Adrenal gland (tissue), 12 donors: ENCODE measurements around the gene FHOD3. TPM values are rescaled to one million over a fixed set of nuclear protein-coding genes. Genes with fewer than 3 reads are reported as not detected.
A peak's percentile ranks its signal among the peaks of the same experiment; 100 is the strongest.

Source experiments
- DNase-seq, 7 donors: peaks; one replicate each; pipeline ENCODE4 v3.0.0-alpha.2; 2019 to 2020
- H3K27ac ChIP-seq, 5 donors: fragments of 200-600 bp; sonication (generic) in 4 of 5; 1 replicate in 3 of 5; 2 replicates in 2 of 5; pipeline versions ENCODE4 v1.5.1 to v1.8.0; 2016 to 2020; ENCODE audit warnings: mild to moderate bottlenecking in 1 of 5
- H3K27me3 ChIP-seq: fragments of 200-600 bp; 2 replicates; pipeline ENCODE4 v1.8.0; 2021
- H3K36me3 ChIP-seq, 2 donors: fragments of 200-600 bp; replicated peaks in 1 of 2; 1 replicate in 1 of 2; 2 replicates in 1 of 2; pipeline versions ENCODE4 v1.5.1 to v1.8.0; 2018 to 2022
- H3K4me1 ChIP-seq, 2 donors: fragments of 200-600 bp; replicated peaks in 1 of 2; 1 replicate in 1 of 2; 2 replicates in 1 of 2; pipeline versions ENCODE4 v1.5.1 to v1.8.0; 2018 to 2021
- H3K4me3 ChIP-seq, 4 donors: fragments of 200-600 bp; sonication (generic) in 3 of 4; one replicate each; pipeline ENCODE4 v1.5.1; 2016 to 2018
- H3K9me3 ChIP-seq, 3 donors: fragments of 200-600 bp; sonication (generic) in 1 of 3; replicated peaks in 1 of 3; 1 replicate in 2 of 3; 2 replicates in 1 of 3; pipeline versions ENCODE4 v1.5.1 to v1.8.0; 2016 to 2021
- CTCF ChIP-seq, 6 experiments: fragments of 450-650 bp in 4 of 6; fragments of 200-600 bp in 2 of 6; sonication (generic) in 1 of 6; IDR thresholded peaks; 1 replicate in 5 of 6; 2 replicates in 1 of 6; pipeline versions ENCODE4 v1.5.1 to v1.8.0; 2016 to 2021; ENCODE audit warnings: antibody characterized with exemption in 6 of 6, mild to moderate bottlenecking in 2 of 6, moderate library complexity in 1 of 6
- POLR2A ChIP-seq, 2 donors: fragments of 450-650 bp; IDR thresholded peaks; one replicate each; pipeline ENCODE4 v1.6.1; 2017; ENCODE audit warnings: antibody characterized with exemption in 2 of 2, mild to moderate bottlenecking in 2 of 2, moderate library complexity in 1 of 2
- whole genome bisulfite sequencing, 4 donors: extraction: QIAGEN DNeasy Blood & Tissue Kit in 2 of 4; methylation state at CpG; one replicate each; pipeline versions ENCODE4 v1.1.5 to v1.1.7; 2013 to 2017; 5-methylcytosine and 5-hydroxymethylcytosine counted together
- intact Hi-C, 2 donors: fragments of 100-400 bp; cut with DNase I; formaldehyde crosslinking; loops; one replicate each; pipeline versions ENCODE4 v1.14.1 to v1.15.0; 2022 to 2023
- polyA plus RNA-seq, 3 donors: library from polyadenylated mRNA; stranded (reverse); fragments of 200-250 nt in 2 of 3; fragments of 350-450 nt in 1 of 3; fragmentation: Illumina TruSeq in 1 of 3; extraction: RNeasy Lipid Tissue Mini Kit (QIAGEN cat#74804) in 1 of 3; gene quantifications; one replicate each; pipeline ENCODE4 v1.2.3, GENCODE V29; 2013 to 2014
- total RNA-seq, 9 donors: library from RNA; depleted of rRNA in 4 of 9; stranded (reverse); fragments of >200 nt in 4 of 9; fragments of 120-200 nt in 1 of 9; fragmentation: NEBNext Ultra II Directional in 1 of 9; extraction: Animal tissue kit (Norgen Biotek cat#: 25700) in 1 of 9; gene quantifications; one replicate each; pipeline versions ENCODE4 v1.1.0 to v1.2.4, GENCODE V29; 2013 to 2023
- donor health status: healthy with polysubstance abuse.
- donor health status: Bipolar disorder and iron deficiency.
- donor health status: DM: yes; HTN: yes; CAD: no.
- donor health status: DM: no; HTN: no; CAD: no.
- donor health status: DM: no; HTN: no; CAD: no.
- donor health status: DM: yes; HTN: yes; CAD: no.

The FHOD3 gene
- total and polyA plus RNA-seq, 12 donors = 17.5 to 87.9 (median 48.5) TPM

GRCh38 chr18:36322734-36323133 lies 25.2 kb downstream of the FHOD3 start:
- H3K4me3 ChIP-seq = no peak overlapping the region
- 81 to 92% (median 84%) methylated on average over 3 to 4 of the region's 4 CpGs for WGBS, 4 donors
- H3K27ac ChIP-seq = no peak overlapping the region
- peak in 1 of 7 donors; percentile 21 for DNase-seq
- intact Hi-C loops = no loop called here
- TF ChIP-seq CTCF (IDR thresholded peaks at IDR 0.05) (no peak), POLR2A (IDR thresholded peaks at IDR 0.05) (no peak)
- H3K9me3 ChIP-seq = peaks cover 0 to 10% (median 0%) of the 10 kb centered on the region in 3 donors
- no peaks in the 10 kb centered on the region for H3K36me3 ChIP-seq
- no peaks in the 10 kb centered on the region for H3K27me3 ChIP-seq
- H3K4me1 ChIP-seq = peaks cover 0 to 17% of the 10 kb centered on the region in 2 donors

GRCh38 chr18:36323421-36323820 lies 25.9 kb downstream of the FHOD3 start:
- H3K27me3 ChIP-seq = no peaks in the 10 kb centered on the region
- no peak overlapping the region for H3K27ac ChIP-seq
- 70 to 91% (median 84%) methylated on average over 1 of the region's 1 CpG for WGBS, 4 donors
- no peak overlapping the region for H3K4me3 ChIP-seq
- intact Hi-C loops = no loop called here
- no peaks in the 10 kb centered on the region for H3K36me3 ChIP-seq
- TF ChIP-seq CTCF (IDR thresholded peaks at IDR 0.05) = no peak
- no peak for TF ChIP-seq POLR2A (IDR thresholded peaks at IDR 0.05)
- peaks cover 0 to 17% of the 10 kb centered on the region in 2 donors for H3K4me1 ChIP-seq
- peak in 1 of 7 donors; percentile 45 for DNase-seq
- peaks cover 0 to 7% (median 0%) of the 10 kb centered on the region in 3 donors for H3K9me3 ChIP-seq

- Histone ChIP-seq H3K27ac (no peak overlapping the region), H3K4me3 (no peak overlapping the region), H3K36me3 (no peaks in the 10 kb centered on the region), H3K4me1 (peaks cover 0 to 17% of the 10 kb centered on the region in 2 donors), H3K27me3 (no peaks in the 10 kb centered on the region), H3K9me3 (no peaks in the 10 kb centered on the region)
- 73 to 94% (median 81%) methylated on average over 1 of the region's 1 CpG for WGBS, 4 donors
- no peak for TF ChIP-seq POLR2A (IDR thresholded peaks at IDR 0.05)
- TF ChIP-seq CTCF (IDR thresholded peaks at IDR 0.05) = no peak
- intact Hi-C loops = no loop called here
- DNase-seq = peak in 1 of 7 donors; percentile 23
Observed at GRCh38 chr18:36325846-36326245, 28.3 kb downstream of the FHOD3 start.

- Histone ChIP-seq H3K4me1 (peaks cover 0 to 13% of the 10 kb centered on the region in 2 donors), H3K4me3 (no peak overlapping the region), H3K36me3 (no peaks in the 10 kb centered on the region), H3K27me3 (no peaks in the 10 kb centered on the region), H3K27ac (peak overlapping the region in 3 of 5 donors; percentile 21 to 70 (median 60)), H3K9me3 (no peaks in the 10 kb centered on the region)
- DNase-seq = peak; percentile 14 to 77 (median 65)
- intact Hi-C loops = no loop called here
- no peak for TF ChIP-seq CTCF (IDR thresholded peaks at IDR 0.05)
- TF ChIP-seq POLR2A (IDR thresholded peaks at IDR 0.05) = no peak
- WGBS, 4 donors = 42 to 55% (median 44%) methylated on average over 6 of the region's 6 CpGs
Observed at GRCh38 chr18:36326771-36327170, 29.3 kb downstream of the FHOD3 start.
